Measurements from ENCODE around the gene ALDH1L1. TPM values are rescaled to one million over a fixed set of nuclear protein-coding genes. Genes with fewer than 3 reads are reported as not detected.

Gene ALDH1L1
- total and polyA plus RNA-seq, 2 of the 4 experiments (the other 2 are of a cell fraction): not detected

DNA sequence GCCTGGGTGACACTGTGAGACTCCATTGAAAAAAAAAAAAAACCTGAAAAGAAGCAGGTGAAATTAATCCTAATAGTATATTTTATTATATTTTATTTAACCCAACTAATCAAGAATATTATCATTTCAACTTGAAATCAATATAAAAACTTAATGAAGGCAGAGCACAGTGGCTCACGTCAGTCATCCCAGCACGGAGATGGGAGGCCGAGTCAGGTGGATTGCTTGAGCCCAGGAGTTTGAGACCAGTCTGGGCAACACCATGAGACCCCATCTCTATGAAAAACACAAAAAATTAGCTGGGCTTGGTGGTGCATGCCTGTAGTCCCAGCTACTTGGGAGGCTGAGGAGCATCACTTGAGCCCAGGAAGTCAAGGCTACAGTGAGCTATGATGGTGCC lies 63.2 kb downstream of the ALDH1L1 start:
- no peaks in the 10 kb centered on the region for H3K36me3 ChIP-seq (ENCODE audit: control insufficient read depth, insufficient read depth, low read length)
- H3K14ac ChIP-seq (replicated peaks; ENCODE audit: low read depth, low read length): no peak overlapping the region
- no peak overlapping the region for H3K4me2 ChIP-seq (ENCODE audit: low read depth, low read length)
- ATAC-seq (ENCODE audit: low read depth) (no peak), DNase-seq (no peak)
- no peaks in the 10 kb centered on the region for H3K4me1 ChIP-seq (ENCODE audit: control insufficient read depth, insufficient read depth, low read length)
- no peak overlapping the region for H4K8ac ChIP-seq (ENCODE audit: low read depth in 2 of 2, low read length in 2 of 2)
- dilution Hi-C loops (cut with HindIII; ENCODE audit: low sequenced_read_pairs, unreplicated experiment) (no loop called here), intact Hi-C loops (cut with micrococcal nuclease) (no loop called here), in situ Hi-C loops (cut with MboI; ENCODE audit: low sequenced_read_pairs) (loop anchor here (10.0 kb wide), 1 partner anchor 258 kb away; no protein-coding TSS in a partner anchor)
- no peak overlapping the region for H3K9ac ChIP-seq (ENCODE audit: low read depth, low read length)
- H4K20me1 ChIP-seq (ENCODE audit: insufficient read depth, low read length): no peaks in the 10 kb centered on the region
- no peak overlapping the region for H4K91ac ChIP-seq (ENCODE audit: insufficient read depth, low read depth, low read length)
- H2BK15ac ChIP-seq (ENCODE audit: low read depth, low read length): no peak overlapping the region
- no peak overlapping the region for H3K4ac ChIP-seq (ENCODE audit: low read depth, low read length)
- no peak overlapping the region for H4K5ac ChIP-seq (ENCODE audit: low read depth, low read length)
- no peaks in the 10 kb centered on the region for H3K79me1 ChIP-seq (ENCODE audit: low read depth in 1 of 2, low read length in 2 of 2)
- no peak overlapping the region for H3K23ac ChIP-seq (ENCODE audit: low read depth, low read length)
- H2BK20ac ChIP-seq (ENCODE audit: low read depth, low read length): no peak overlapping the region
- TF ChIP-seq BHLHE40 (IDR thresholded peaks at IDR 0.05; ENCODE audit: low read depth, low read length) (no peak), NFE2L2 (IDR thresholded peaks at IDR 0.05; ENCODE audit: low read depth, low read length) (no peak), CEBPB (IDR thresholded peaks at IDR 0.05; ENCODE audit: low read depth, low read length) (no peak), SMC3 (IDR thresholded peaks at IDR 0.05; ENCODE audit: low read depth, low read length) (no peak), MAFK (IDR thresholded peaks at IDR 0.05; ENCODE audit: low read depth, low read length) (no peak), MXI1 (IDR thresholded peaks at IDR 0.05; ENCODE audit: borderline replicate concordance, low read depth, low read length) (no peak)
- H3K18ac ChIP-seq (ENCODE audit: low read depth, low read length): no peak overlapping the region
- H2AFZ ChIP-seq (replicated peaks; ENCODE audit: low read length, poor library complexity): no peak overlapping the region
- ChIA-PET CTCF (interaction anchor here (1.1 kb wide), 1 partner anchor 16 kb away, joined by 3 read pairs; no protein-coding TSS in a partner anchor), POLR2A (ENCODE audit: unreplicated experiment) (no interaction called here)
- H3K27ac ChIP-seq (ENCODE audit: insufficient read depth, low read length): no peak overlapping the region
- H3K27me3 ChIP-seq (ENCODE audit: control insufficient read depth, insufficient read depth, low read length): peaks cover 39% of the 10 kb centered on the region
- no peak overlapping the region for H2BK120ac ChIP-seq (ENCODE audit: low read depth, low read length)
- H3K9me3 ChIP-seq (ENCODE audit: control insufficient read depth, insufficient read depth, low read length): 0 out of 2 replicates have a peak, but pooled peaks cover 2% of the 10 kb centered on the region
- WGBS, 2 experiments (ENCODE audit: extremely low coverage in 2 of 2, insufficient read length in 1 of 2): no CpG with 5 or more reads among the region's 3 CpGs
- no peak overlapping the region for H2AK5ac ChIP-seq (ENCODE audit: low read depth, low read length)
- H3K4me3 ChIP-seq (ENCODE audit: insufficient read depth, low read depth, low read length): no peak overlapping the region
- H3K9me1 ChIP-seq (ENCODE audit: insufficient read depth, low read length): no peaks in the 10 kb centered on the region
- H3K56ac ChIP-seq (ENCODE audit: extremely low read depth, insufficient read depth, low read length): no peak overlapping the region
- no peak overlapping the region for H2BK5ac ChIP-seq (ENCODE audit: low read depth, low read length, poor library complexity, severe bottlenecking)
- BruUV-seq (replicated peaks): no TSS peak
- H2AK9ac ChIP-seq (replicated peaks; ENCODE audit: low read depth, low read length, poor library complexity): no peak overlapping the region
